ENCODE measurements around the gene PDE4B.

GRCh38 chr1:66226985-66227384 is 434.3 kb downstream of the PDE4B start:
- no peak for TF ChIP-seq CTCF (IDR thresholded peaks at IDR 0.05)
- TF ChIP-seq POLR2A (IDR thresholded peaks at IDR 0.05) = no peak

Data from esophagus squamous epithelium (tissue), 4 donors.